ENCODE data around the gene POP4. TPM values are rescaled to one million over a fixed set of nuclear protein-coding genes. Genes with fewer than 3 reads are reported as not detected.
A peak's percentile ranks its signal among the peaks of the same experiment; 100 is the strongest.

Gene POP4
- polyA plus RNA-seq, 1 donor from 2014 or later, result 128 TPM

GRCh38 chr19:29588095-29588494 lies 18.0 kb upstream of the POP4 start:
- H3K27ac Mint-ChIP-seq, result no peak overlapping the region
- no peak overlapping the region for H3K4me3 Mint-ChIP-seq
- peaks cover 20% of the 10 kb centered on the region for H3K27me3 Mint-ChIP-seq
- no peaks in the 10 kb centered on the region for H3K36me3 Mint-ChIP-seq
- peaks cover 0 to 6% (median 5%) of the 10 kb centered on the region in 3 donors for H3K9me3 Mint-ChIP-seq
- no peaks in the 10 kb centered on the region for H3K4me1 Mint-ChIP-seq

- Mint-ChIP-seq H3K4me1 (no peaks in the 10 kb centered on the region), H3K36me3 (no peaks in the 10 kb centered on the region), H3K4me3 (no peak overlapping the region), H3K27me3 (peaks cover 23% of the 10 kb centered on the region), H3K27ac (no peak overlapping the region), H3K9me3 (peaks cover 0 to 6% (median 2%) of the 10 kb centered on the region in 3 donors)
Observed at GRCh38 chr19:29590278-29590677, 15.8 kb upstream of the POP4 start.

- peaks cover 26% of the 10 kb centered on the region for H3K27me3 Mint-ChIP-seq
- H3K36me3 Mint-ChIP-seq, result no peaks in the 10 kb centered on the region
- H3K4me1 Mint-ChIP-seq, result no peaks in the 10 kb centered on the region
- H3K27ac Mint-ChIP-seq, result no peak overlapping the region
- peaks cover 0 to 6% (median 2%) of the 10 kb centered on the region in 3 donors for H3K9me3 Mint-ChIP-seq
- H3K4me3 Mint-ChIP-seq, result peak overlapping the region in 1 of 4 donors; percentile 6
Observed at GRCh38 chr19:29591670-29592069, 14.4 kb upstream of the POP4 start.

- H3K4me3 Mint-ChIP-seq, result no peak overlapping the region
- H3K27ac Mint-ChIP-seq, result peak overlapping the region in 1 of 3 donors; percentile 35
- peaks cover 0 to 6% (median 0%) of the 10 kb centered on the region in 3 donors for H3K9me3 Mint-ChIP-seq
- peaks cover 23% of the 10 kb centered on the region for H3K27me3 Mint-ChIP-seq
- peaks cover 1% of the 10 kb centered on the region for H3K36me3 Mint-ChIP-seq
- H3K4me1 Mint-ChIP-seq, result no peaks in the 10 kb centered on the region
Observed at GRCh38 chr19:29593869-29594268, 12.2 kb upstream of the POP4 start.

- peaks cover 19% of the 10 kb centered on the region for H3K27me3 Mint-ChIP-seq
- no peaks in the 10 kb centered on the region for H3K9me3 Mint-ChIP-seq
- H3K4me3 Mint-ChIP-seq, result no peak overlapping the region
- H3K36me3 Mint-ChIP-seq, result peaks cover 1% of the 10 kb centered on the region
- H3K4me1 Mint-ChIP-seq, result no peaks in the 10 kb centered on the region
- H3K27ac Mint-ChIP-seq, result no peak overlapping the region
Observed at GRCh38 chr19:29596080-29596727, 9.9 kb upstream of the POP4 start.

GRCh38 chr19:29596885-29597525 lies 9.1 kb upstream of the POP4 start:
- Mint-ChIP-seq H3K27me3 (peaks cover 13% of the 10 kb centered on the region), H3K9me3 (no peaks in the 10 kb centered on the region), H3K36me3 (peaks cover 1% of the 10 kb centered on the region), H3K4me3 (no peak overlapping the region), H3K27ac (no peak overlapping the region), H3K4me1 (no peaks in the 10 kb centered on the region)

GRCh38 chr19:29598036-29598435 lies 8.0 kb upstream of the POP4 start:
- Mint-ChIP-seq H3K4me3 (no peak overlapping the region), H3K9me3 (no peaks in the 10 kb centered on the region), H3K27me3 (peaks cover 6% of the 10 kb centered on the region), H3K36me3 (peaks cover 1% of the 10 kb centered on the region), H3K4me1 (peaks cover 0 to 4% (median 1%) of the 10 kb centered on the region in 3 donors), H3K27ac (peak overlapping the region in 1 of 3 donors; percentile 76)

- Mint-ChIP-seq H3K36me3 (peaks cover 1% of the 10 kb centered on the region), H3K4me3 (peak overlapping the region in 1 of 4 donors; percentile 52), H3K27ac (peak overlapping the region in 1 of 3 donors; percentile 76), H3K4me1 (peaks cover 0 to 4% (median 1%) of the 10 kb centered on the region in 3 donors), H3K9me3 (no peaks in the 10 kb centered on the region), H3K27me3 (peaks cover 6% of the 10 kb centered on the region)
Observed at GRCh38 chr19:29598496-29598895, 7.6 kb upstream of the POP4 start.

- H3K27me3 Mint-ChIP-seq, result no peaks in the 10 kb centered on the region
- no peaks in the 10 kb centered on the region for H3K36me3 Mint-ChIP-seq
- H3K27ac Mint-ChIP-seq, result no peak overlapping the region
- H3K9me3 Mint-ChIP-seq, result no peaks in the 10 kb centered on the region
- H3K4me3 Mint-ChIP-seq, result peak overlapping the region in 1 of 4 donors; percentile 48
- H3K4me1 Mint-ChIP-seq, result peaks cover 10 to 15% (median 13%) of the 10 kb centered on the region in 3 donors
Observed at GRCh38 chr19:29603308-29603707, 2.8 kb upstream of the POP4 start.

- Mint-ChIP-seq H3K9me3 (no peaks in the 10 kb centered on the region), H3K27ac (peak overlapping the region; percentile 98 to 100 (median 100)), H3K27me3 (no peaks in the 10 kb centered on the region), H3K4me3 (peak overlapping the region; percentile 98 to 100 (median 100)), H3K36me3 (no peaks in the 10 kb centered on the region), H3K4me1 (peaks cover 15 to 21% (median 16%) of the 10 kb centered on the region in 3 donors)
Observed at GRCh38 chr19:29606420-29606747, 301 bp downstream of the POP4 start.

GRCh38 chr19:29609636-29610035 lies 3.6 kb downstream of the POP4 start:
- Mint-ChIP-seq H3K36me3 (peaks cover 5% of the 10 kb centered on the region), H3K27ac (peak overlapping the region in 2 of 3 donors; percentile 69 to 75), H3K4me1 (peaks cover 16 to 23% (median 18%) of the 10 kb centered on the region in 3 donors), H3K4me3 (peak overlapping the region in 3 of 4 donors; percentile 34 to 72 (median 51)), H3K9me3 (no peaks in the 10 kb centered on the region), H3K27me3 (no peaks in the 10 kb centered on the region)

GRCh38 chr19:29610213-29610573 lies 4.1 kb downstream of the POP4 start:
- no peaks in the 10 kb centered on the region for H3K27me3 Mint-ChIP-seq
- peaks cover 5% of the 10 kb centered on the region for H3K36me3 Mint-ChIP-seq
- peaks cover 16 to 21% (median 18%) of the 10 kb centered on the region in 3 donors for H3K4me1 Mint-ChIP-seq
- peak overlapping the region in 1 of 4 donors; percentile 72 for H3K4me3 Mint-ChIP-seq
- no peaks in the 10 kb centered on the region for H3K9me3 Mint-ChIP-seq
- H3K27ac Mint-ChIP-seq, result peak overlapping the region in 2 of 3 donors; percentile 75 to 92

- H3K36me3 Mint-ChIP-seq, result peaks cover 5% of the 10 kb centered on the region
- H3K9me3 Mint-ChIP-seq, result no peaks in the 10 kb centered on the region
- peaks cover 15 to 21% (median 17%) of the 10 kb centered on the region in 3 donors for H3K4me1 Mint-ChIP-seq
- peak overlapping the region; percentile 39 to 94 (median 92) for H3K27ac Mint-ChIP-seq
- no peaks in the 10 kb centered on the region for H3K27me3 Mint-ChIP-seq
- peak overlapping the region in 2 of 4 donors; percentile 11 to 35 for H3K4me3 Mint-ChIP-seq
Observed at GRCh38 chr19:29610574-29611271, 4.6 kb downstream of the POP4 start.

- H3K9me3 Mint-ChIP-seq, result no peaks in the 10 kb centered on the region
- H3K36me3 Mint-ChIP-seq, result peaks cover 5% of the 10 kb centered on the region
- H3K27ac Mint-ChIP-seq, result peak overlapping the region; percentile 66 to 94 (median 92)
- no peaks in the 10 kb centered on the region for H3K27me3 Mint-ChIP-seq
- peaks cover 7 to 13% (median 8%) of the 10 kb centered on the region in 3 donors for H3K4me1 Mint-ChIP-seq
- peak overlapping the region in 1 of 4 donors; percentile 43 for H3K4me3 Mint-ChIP-seq
Observed at GRCh38 chr19:29612121-29612520, 6.0 kb downstream of the POP4 start.

All from IgD-negative memory B cell (primary cell).